B cell (primary cell): ENCODE results near the gene ANTXR2.

Source experiments
- EZH2 ChIP-seq: IDR thresholded peaks from 2 replicates; pipeline ENCODE4 v1.6.1; 2012; ENCODE audit warnings: borderline replicate concordance, low read depth, mild to moderate bottlenecking, moderate library complexity, low read length; ENCODE audit not compliant: insufficient read depth, poor library complexity, severe bottlenecking
- TF ChIP-seq, protein P1 (sequence below): fragments of 200-600 bp; IDR thresholded peaks from one replicate; pipeline ENCODE4 v1.8.0; 2022; ENCODE audit warnings: antibody characterized with exemption, mild to moderate bottlenecking

GRCh38 chr4:79948739-79949138, 124.3 kb downstream of the ANTXR2 start:
- TF ChIP-seq, protein P1, sequence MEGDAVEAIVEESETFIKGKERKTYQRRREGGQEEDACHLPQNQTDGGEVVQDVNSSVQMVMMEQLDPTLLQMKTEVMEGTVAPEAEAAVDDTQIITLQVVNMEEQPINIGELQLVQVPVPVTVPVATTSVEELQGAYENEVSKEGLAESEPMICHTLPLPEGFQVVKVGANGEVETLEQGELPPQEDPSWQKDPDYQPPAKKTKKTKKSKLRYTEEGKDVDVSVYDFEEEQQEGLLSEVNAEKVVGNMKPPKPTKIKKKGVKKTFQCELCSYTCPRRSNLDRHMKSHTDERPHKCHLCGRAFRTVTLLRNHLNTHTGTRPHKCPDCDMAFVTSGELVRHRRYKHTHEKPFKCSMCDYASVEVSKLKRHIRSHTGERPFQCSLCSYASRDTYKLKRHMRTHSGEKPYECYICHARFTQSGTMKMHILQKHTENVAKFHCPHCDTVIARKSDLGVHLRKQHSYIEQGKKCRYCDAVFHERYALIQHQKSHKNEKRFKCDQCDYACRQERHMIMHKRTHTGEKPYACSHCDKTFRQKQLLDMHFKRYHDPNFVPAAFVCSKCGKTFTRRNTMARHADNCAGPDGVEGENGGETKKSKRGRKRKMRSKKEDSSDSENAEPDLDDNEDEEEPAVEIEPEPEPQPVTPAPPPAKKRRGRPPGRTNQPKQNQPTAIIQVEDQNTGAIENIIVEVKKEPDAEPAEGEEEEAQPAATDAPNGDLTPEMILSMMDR: no peak
- no peak for TF ChIP-seq EZH2
